ENCODE data around the gene LGALS3.
A peak's percentile ranks its signal among the peaks of the same experiment; 100 is the strongest.
"Not testable (repeated sequence)": the region's sequence is repeated elsewhere in the genome, so short reads cannot be mapped to it uniquely, and the experiment has no call there.

The LGALS3 gene

GRCh38 chr14:55129086-55129427 lies at the start of gene LGALS3:
TSS of gene LGALS3 (plus strand) at chr14:55129252. CDS start at chr14:55137374, 8,122 bp downstream.
- Histone ChIP-seq H3K9me3 (ENCODE audit: control insufficient read depth, insufficient read depth, low read depth, low read length) (no peaks in the 10 kb centered on the region), H3K4me3 (ENCODE audit: low read depth, low read length) (peak within 1 kb of the TSS; percentile 49), H3K36me3 (ENCODE audit: control insufficient read depth in 2 of 2, insufficient read depth in 1 of 2, low read length in 2 of 2) (no peaks in the 10 kb centered on the region), H3K4me1 (ENCODE audit: control insufficient read depth, insufficient read depth, low read length) (peaks cover 19% of the 10 kb centered on the region), H3K27ac (ENCODE audit: extremely low read depth, low read depth, low read length) (peak within 1 kb of the TSS; percentile 43; the same call in 1 of the 2 replicates)
- ChIA-PET POLR2A (interaction anchor here (0.8 to 1.8 kb wide), 3 partner anchors 21 to 35 kb away, joined by 3 to 7 read pairs (median 3); no protein-coding TSS in a partner anchor), CTCF (no interaction called here)
- peak; percentile 27; the same call in 1 of the 2 replicates for TF ChIP-seq ZNF449 (tag by site-specific recombination; IDR thresholded peaks at IDR 0.05)
- no peak for TF ChIP-seq OVOL3 (tag by site-specific recombination; IDR thresholded peaks at IDR 0.05)

- H3K36me3 ChIP-seq (ENCODE audit: control insufficient read depth in 2 of 2, insufficient read depth in 1 of 2, low read length in 2 of 2); H3K4me3 ChIP-seq (ENCODE audit: low read depth, low read length); H3K9me3 ChIP-seq (ENCODE audit: control insufficient read depth, insufficient read depth, low read depth, low read length); H3K4me1 ChIP-seq (ENCODE audit: control insufficient read depth, insufficient read depth, low read length); H3K27ac ChIP-seq (ENCODE audit: extremely low read depth, low read depth, low read length); POLR2A ChIA-PET: not testable (repeated sequence)
- CTCF ChIA-PET = interaction anchor here (0.7 kb wide), 1 partner anchor 1023 kb away, joined by 4 read pairs; no protein-coding TSS in a partner anchor
These were observed 49.1 kb upstream of the LGALS3 start for GRCh38 chr14:55079961-55080360.

- no peak overlapping the region for H3K27ac ChIP-seq (ENCODE audit: extremely low read depth, low read depth, low read length)
- H3K4me1 ChIP-seq (ENCODE audit: control insufficient read depth, insufficient read depth, low read length) = no peaks in the 10 kb centered on the region
- H3K36me3 ChIP-seq (ENCODE audit: control insufficient read depth in 2 of 2, insufficient read depth in 1 of 2, low read length in 2 of 2) = no peaks in the 10 kb centered on the region
- no peaks in the 10 kb centered on the region for H3K9me3 ChIP-seq (ENCODE audit: control insufficient read depth, insufficient read depth, low read depth, low read length)
- ChIA-PET CTCF (interaction anchor here (0.6 to 1.1 kb wide), 2 partner anchors 34 to 70 kb away, joined by 3 to 5 read pairs; no protein-coding TSS in a partner anchor), POLR2A (no interaction called here)
- TF ChIP-seq ZIC2 (tag by site-specific recombination; IDR thresholded peaks at IDR 0.05) (no peak), ZNF704 (tag by site-specific recombination; IDR thresholded peaks at IDR 0.05) (no peak), ZBTB21 (tag by site-specific recombination; IDR thresholded peaks at IDR 0.05) (no peak), ZNF341 (tag by site-specific recombination; IDR thresholded peaks at IDR 0.05; ENCODE audit: low read depth) (no peak), ZFP69B (tag by site-specific recombination; IDR thresholded peaks at IDR 0.05) (no peak), SETDB1 (IDR thresholded peaks at IDR 0.05; ENCODE audit: insufficient read length, low read length) (no peak), HOXA7 (CRISPR knock-in tag; IDR thresholded peaks at IDR 0.05; ENCODE audit: borderline replicate concordance) (no peak), ZNF10 (tag by site-specific recombination; IDR thresholded peaks at IDR 0.05) (no peak)
- no peak overlapping the region for H3K4me3 ChIP-seq (ENCODE audit: low read depth, low read length)
These were observed 44.5 kb upstream of the LGALS3 start for GRCh38 chr14:55084401-55085059.

GRCh38 chr14:55085060-55085660 lies 43.9 kb upstream of the LGALS3 start:
- Histone ChIP-seq H3K36me3 (ENCODE audit: control insufficient read depth in 2 of 2, insufficient read depth in 1 of 2, low read length in 2 of 2) (no peaks in the 10 kb centered on the region), H3K4me1 (ENCODE audit: control insufficient read depth, insufficient read depth, low read length) (no peaks in the 10 kb centered on the region), H3K27ac (ENCODE audit: extremely low read depth, low read depth, low read length) (no peak overlapping the region), H3K4me3 (ENCODE audit: low read depth, low read length) (no peak overlapping the region), H3K9me3 (ENCODE audit: control insufficient read depth, insufficient read depth, low read depth, low read length) (no peaks in the 10 kb centered on the region)
- ChIA-PET CTCF (interaction anchor here (0.6 kb wide), 1 partner anchor 71 kb away, joined by 5 read pairs; no protein-coding TSS in a partner anchor), POLR2A (no interaction called here)
- TF ChIP-seq ZNF398 (tag by site-specific recombination; IDR thresholded peaks at IDR 0.05) (no peak), ZNF416 (tag by site-specific recombination; IDR thresholded peaks at IDR 0.05) (no peak), ZNF529 (tag by site-specific recombination; IDR thresholded peaks at IDR 0.05; ENCODE audit: insufficient replicate concordance) (no peak), ZNF692 (tag by site-specific recombination; IDR thresholded peaks at IDR 0.05) (no peak), HIC1 (tag by site-specific recombination; IDR thresholded peaks at IDR 0.05) (no peak), ZNF677 (tag by site-specific recombination; IDR thresholded peaks at IDR 0.05) (no peak), ZNF621 (tag by site-specific recombination; IDR thresholded peaks at IDR 0.05) (no peak), KLF8 (tag by site-specific recombination; IDR thresholded peaks at IDR 0.05) (no peak), ZNF391 (tag by site-specific recombination; IDR thresholded peaks at IDR 0.05; ENCODE audit: borderline replicate concordance, low read depth) (no peak)

Measured in HEK293 (cell line).